DOHH2 (cell line): Measurements from ENCODE around the gene FOLR3.

Source experiments
- EZH2phosphoT487 ChIP-seq: fragments of 200-600 bp; sonication (generic); IDR thresholded peaks from 2 replicates; pipeline ENCODE4 v1.6.1; 2017; ENCODE audit warnings: borderline replicate concordance, mild to moderate bottlenecking, antibody characterized with exemption, low read length, moderate library complexity, mixed read lengths
- TF ChIP-seq, protein P1 (sequence below): fragments of 200-600 bp; sonication (generic); IDR thresholded peaks from one replicate; pipeline ENCODE4 v1.5.1; 2014; ENCODE audit warnings: antibody characterized with exemption, mild to moderate bottlenecking, low read depth, low read length; ENCODE audit not compliant: poor library complexity, severe bottlenecking

DNA sequence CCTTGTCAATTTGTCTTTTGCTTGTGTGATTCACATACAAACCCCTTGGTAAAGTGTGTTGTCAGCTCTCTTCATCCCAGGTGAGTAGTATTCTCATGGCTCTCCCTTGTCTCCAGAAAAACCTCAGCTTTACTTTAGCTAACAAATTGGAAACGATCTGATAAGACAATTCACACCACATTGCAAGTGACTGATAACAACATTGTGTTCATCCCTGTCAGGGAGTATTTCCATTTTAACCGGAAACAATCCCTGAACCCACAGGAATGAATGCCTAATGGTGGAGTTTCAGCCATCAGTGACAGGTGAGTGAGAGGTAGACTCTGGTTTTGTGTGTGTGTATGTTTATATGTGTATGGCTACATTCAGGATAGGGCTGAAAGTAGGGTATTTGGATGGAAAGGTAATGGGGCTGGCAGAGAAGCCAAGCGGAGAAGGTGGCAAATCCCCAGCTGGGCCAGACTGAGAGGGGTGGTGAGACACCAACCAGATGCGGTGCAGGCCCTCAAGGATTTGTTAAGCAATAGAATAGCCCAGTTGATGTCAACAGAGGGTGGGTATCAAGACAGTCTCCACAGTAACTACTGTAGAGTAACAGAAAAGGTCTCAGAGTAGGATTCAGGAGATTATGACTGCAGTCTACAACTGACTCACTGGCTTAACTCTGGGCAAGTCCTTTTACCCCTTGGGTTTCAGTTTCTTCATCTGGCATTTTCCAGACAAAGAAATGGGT, 47.3 kb upstream of the FOLR3 start:
- TF ChIP-seq, protein P1, sequence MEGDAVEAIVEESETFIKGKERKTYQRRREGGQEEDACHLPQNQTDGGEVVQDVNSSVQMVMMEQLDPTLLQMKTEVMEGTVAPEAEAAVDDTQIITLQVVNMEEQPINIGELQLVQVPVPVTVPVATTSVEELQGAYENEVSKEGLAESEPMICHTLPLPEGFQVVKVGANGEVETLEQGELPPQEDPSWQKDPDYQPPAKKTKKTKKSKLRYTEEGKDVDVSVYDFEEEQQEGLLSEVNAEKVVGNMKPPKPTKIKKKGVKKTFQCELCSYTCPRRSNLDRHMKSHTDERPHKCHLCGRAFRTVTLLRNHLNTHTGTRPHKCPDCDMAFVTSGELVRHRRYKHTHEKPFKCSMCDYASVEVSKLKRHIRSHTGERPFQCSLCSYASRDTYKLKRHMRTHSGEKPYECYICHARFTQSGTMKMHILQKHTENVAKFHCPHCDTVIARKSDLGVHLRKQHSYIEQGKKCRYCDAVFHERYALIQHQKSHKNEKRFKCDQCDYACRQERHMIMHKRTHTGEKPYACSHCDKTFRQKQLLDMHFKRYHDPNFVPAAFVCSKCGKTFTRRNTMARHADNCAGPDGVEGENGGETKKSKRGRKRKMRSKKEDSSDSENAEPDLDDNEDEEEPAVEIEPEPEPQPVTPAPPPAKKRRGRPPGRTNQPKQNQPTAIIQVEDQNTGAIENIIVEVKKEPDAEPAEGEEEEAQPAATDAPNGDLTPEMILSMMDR = no peak
- TF ChIP-seq EZH2phosphoT487 = no peak
